Psoas muscle (tissue), 8 donors: ENCODE measurements around the gene BANP. TPM values are rescaled to one million over a fixed set of nuclear protein-coding genes. Genes with fewer than 3 reads are reported as not detected.
"Not testable (repeated sequence)": the region's sequence is repeated elsewhere in the genome, so short reads cannot be mapped to it uniquely, and the experiment has no call there.

Experiments used
- ATAC-seq, 4 donors: fragments of 200-7000 bp; cut with Tn5 transposase; one replicate each; pipeline ENCODE4 v1.9.1; 2020; ENCODE audit warnings: moderate library complexity in 3 of 4, mild to moderate bottlenecking in 2 of 4
- DNase-seq, 2 donors: peaks; one replicate each; pipeline ENCODE4 v3.0.0-alpha.2; 2020
- H3K27ac ChIP-seq: fragments of 200-600 bp; one replicate; pipeline ENCODE4 v1.8.0; 2022
- H3K27me3 ChIP-seq, 3 donors: fragments of 200-600 bp in 1 of 3; one replicate each; pipeline versions ENCODE4 v1.6.1 to v1.8.0; 2013 to 2022; ENCODE audit warnings: low read length in 2 of 3, mild to moderate bottlenecking in 2 of 3, moderate library complexity in 1 of 3; ENCODE audit not compliant: insufficient read depth in 3 of 3
- H3K36me3 ChIP-seq, 2 donors: fragments of 200-600 bp in 1 of 2; one replicate each; pipeline versions ENCODE4 v1.6.1 to v1.8.0; 2013 to 2022; ENCODE audit warnings: low read depth in 1 of 2, mild to moderate bottlenecking in 1 of 2, moderate library complexity in 1 of 2; ENCODE audit not compliant: insufficient read depth in 1 of 2
- H3K4me1 ChIP-seq: fragments of 200-600 bp; one replicate; pipeline ENCODE4 v1.8.0; 2022
- H3K4me3 ChIP-seq: fragments of 200-600 bp; one replicate; pipeline ENCODE4 v1.8.0; 2022; ENCODE audit warnings: mild to moderate bottlenecking
- H3K9me3 ChIP-seq: fragments of 200-600 bp; one replicate; pipeline ENCODE4 v1.8.0; 2022
- CTCF ChIP-seq: fragments of 200-600 bp; IDR thresholded peaks from one replicate; pipeline ENCODE4 v1.8.0; 2022; ENCODE audit warnings: antibody characterized with exemption
- WGBS, 3 donors: extraction: QIAGEN DNeasy Blood & Tissue Kit; methylation state at CpG; one replicate each; pipeline versions ENCODE4 v1.1.6 to v1.1.7; 2013; 5-methylcytosine and 5-hydroxymethylcytosine counted together
- intact Hi-C, 2 donors: fragments of 100-400 bp; cut with DNase I; formaldehyde crosslinking; loops; one replicate each; pipeline versions ENCODE4 v1.11.0 to v1.14.2; 2022
- polyA plus RNA-seq, 3 donors: library from polyadenylated mRNA; stranded (reverse); fragments of 200-250 nt; gene quantifications; one replicate each; pipeline ENCODE4 v1.2.3, GENCODE V29; 2013
- total RNA-seq, 4 donors: library from RNA; stranded (reverse); fragmentation: NEBNext Ultra II Directional in 2 of 4; extraction: Animal tissue kit (Norgen Biotek cat#: 25700) in 2 of 4; gene quantifications; one replicate each; pipeline versions ENCODE4 v1.2.1 to v1.2.4, GENCODE V29; 2021 to 2023
- donor health status: healthy with polysubstance abuse.
- donor health status: DM: no; HTN: no; CAD: no; lungs with moderate emphysema.
- donor health status: Bipolar disorder and iron deficiency.
- donor health status: healthy.
- donor health status: DM: yes; HTN: yes; CAD: no.
- donor health status: DM: no; HTN: no; CAD: no.
- donor health status: DM: no; HTN: no; CAD: no.
- donor health status: DM: yes; HTN: yes; CAD: no.

Gene BANP
- total and polyA plus RNA-seq, 7 donors = 7.7 to 15.3 (median 14.2) TPM

- Histone ChIP-seq H3K36me3 (no peaks in the 10 kb centered on the region), H3K27me3 (peaks cover 0 to 3% (median 0%) of the 10 kb centered on the region in 3 donors), H3K4me1 (no peaks in the 10 kb centered on the region), H3K9me3 (no peaks in the 10 kb centered on the region), H3K4me3 (no peak overlapping the region), H3K27ac (no peak overlapping the region)
- 49 to 56% (median 55%) methylated on average over 10 to 11 of the region's 11 CpGs for WGBS, 3 donors
- no peak for TF ChIP-seq CTCF
- DNase-seq (no peak), ATAC-seq (no peak)
- intact Hi-C loops = no loop called here
Observed at GRCh38 chr16:87930456-87930855, 20.8 kb upstream of the BANP start.

GRCh38 chr16:87931504-87931903, 19.7 kb upstream of the BANP start:
- no peaks in the 10 kb centered on the region for H3K4me1 ChIP-seq
- intact Hi-C loops = no loop called here
- H3K27me3 ChIP-seq = peaks cover 0 to 3% (median 0%) of the 10 kb centered on the region in 3 donors
- no peak for ATAC-seq
- no peaks in the 10 kb centered on the region for H3K9me3 ChIP-seq
- H3K36me3 ChIP-seq = no peaks in the 10 kb centered on the region
- 90 to 93% (median 91%) methylated on average over 17 of the region's 17 CpGs for WGBS, 3 donors
- DNase-seq = no peak
- H3K27ac ChIP-seq = no peak overlapping the region
- H3K4me3 ChIP-seq = no peak overlapping the region
- no peak for TF ChIP-seq CTCF

- WGBS, 3 donors = 91 to 92% (median 92%) methylated on average over 16 to 17 of the region's 17 CpGs
Observed at GRCh38 chr16:87932475-87933139, 18.6 kb upstream of the BANP start.

GRCh38 chr16:87933140-87933495, 18.1 kb upstream of the BANP start:
- no peaks in the 10 kb centered on the region for H3K9me3 ChIP-seq
- no peak overlapping the region for H3K27ac ChIP-seq
- H3K4me3 ChIP-seq = no peak overlapping the region
- intact Hi-C loops = no loop called here
- 69 to 77% (median 72%) methylated on average over 3 of the region's 3 CpGs for WGBS, 3 donors
- peaks cover 0 to 3% (median 0%) of the 10 kb centered on the region in 3 donors for H3K27me3 ChIP-seq
- no peaks in the 10 kb centered on the region for H3K4me1 ChIP-seq
- no peak for TF ChIP-seq CTCF
- ATAC-seq = no peak
- H3K36me3 ChIP-seq = no peaks in the 10 kb centered on the region
- no peak for DNase-seq

More at GRCh38 chr16:87932475-87933139, 18.6 kb upstream of the BANP start:
- H3K27ac ChIP-seq, H3K36me3 ChIP-seq, DNase-seq, H3K4me3 ChIP-seq, intact Hi-C loops, H3K27me3 ChIP-seq, H3K9me3 ChIP-seq, ATAC-seq, H3K4me1 ChIP-seq: not testable (repeated sequence)

GRCh38 chr16:87934752-87935425, 16.3 kb upstream of the BANP start:
- H3K27ac ChIP-seq, ATAC-seq, DNase-seq, intact Hi-C loops, H3K36me3 ChIP-seq, H3K27me3 ChIP-seq, H3K4me1 ChIP-seq, H3K9me3 ChIP-seq, H3K4me3 ChIP-seq: not testable (repeated sequence)
- 76 to 86% (median 85%) methylated on average over 17 to 19 of the region's 19 CpGs for WGBS, 3 donors

GRCh38 chr16:87936016-87936374, 15.2 kb upstream of the BANP start:
- not testable (repeated sequence) for ATAC-seq

More at GRCh38 chr16:87936016-87936374, 15.2 kb upstream of the BANP start:
- WGBS, 3 donors = 80 to 84% (median 83%) methylated on average over 14 of the region's 14 CpGs
- H3K27me3 ChIP-seq, DNase-seq, H3K27ac ChIP-seq, H3K36me3 ChIP-seq, intact Hi-C loops, H3K4me3 ChIP-seq, H3K4me1 ChIP-seq, H3K9me3 ChIP-seq: not testable (repeated sequence)
